ENCODE results near the gene LENG1.
"Not testable (repeated sequence)": the region's sequence is repeated elsewhere in the genome, so short reads cannot be mapped to it uniquely, and the experiment has no call there.

- TF ChIP-seq CTCF, EZH2phosphoT487 (IDR thresholded peaks at IDR 0.05; ENCODE audit: low read length): not testable (repeated sequence)
Measured at GRCh38 chr19:54207193-54207592, 47.7 kb upstream of the LENG1 start.
